GM21825 (cell line): ENCODE measurements around the gene SPDL1.
"Not testable (repeated sequence)": the region's sequence is repeated elsewhere in the genome, so short reads cannot be mapped to it uniquely, and the experiment has no call there.

ENCODE experiments used
- ATAC-seq: cut with Tn5 transposase; IDR thresholded peaks from one replicate; pipeline ENCODE4 v1.9.1; 2021; ENCODE audit warnings: mild to moderate bottlenecking, moderate library complexity; ENCODE audit not compliant: unreplicated experiment

The SPDL1 gene

GRCh38 chr5:169569513-169569912 lies 14.1 kb upstream of the SPDL1 start:
- ATAC-seq: no peak

GRCh38 chr5:169571355-169571754 lies 12.2 kb upstream of the SPDL1 start:
- no peak for ATAC-seq

DNA sequence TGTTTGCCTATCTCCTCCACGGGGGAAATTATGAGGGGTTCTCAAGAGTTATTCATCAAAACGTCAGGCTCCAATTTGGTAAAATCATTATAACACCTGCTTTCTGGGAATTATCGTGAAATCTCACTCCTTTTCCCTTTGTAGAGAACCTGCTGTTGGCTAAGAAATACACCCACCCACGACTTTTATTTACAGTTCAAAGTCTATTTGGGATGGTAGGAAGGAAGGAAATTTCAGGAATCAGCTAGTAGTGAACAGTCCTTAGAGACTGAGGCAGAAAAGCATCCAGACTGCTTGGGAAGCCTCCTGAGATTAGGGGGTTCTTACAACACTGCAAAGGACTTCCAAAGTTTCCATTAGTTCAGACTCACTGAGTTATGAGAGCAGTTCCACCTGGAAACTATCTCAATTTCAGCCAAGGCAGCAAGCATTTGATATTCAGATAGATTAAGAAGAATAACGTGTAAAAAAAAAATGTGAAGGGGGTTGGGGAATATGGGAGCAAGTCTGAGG lies 9.4 kb upstream of the SPDL1 start:
- ATAC-seq: no peak

DNA sequence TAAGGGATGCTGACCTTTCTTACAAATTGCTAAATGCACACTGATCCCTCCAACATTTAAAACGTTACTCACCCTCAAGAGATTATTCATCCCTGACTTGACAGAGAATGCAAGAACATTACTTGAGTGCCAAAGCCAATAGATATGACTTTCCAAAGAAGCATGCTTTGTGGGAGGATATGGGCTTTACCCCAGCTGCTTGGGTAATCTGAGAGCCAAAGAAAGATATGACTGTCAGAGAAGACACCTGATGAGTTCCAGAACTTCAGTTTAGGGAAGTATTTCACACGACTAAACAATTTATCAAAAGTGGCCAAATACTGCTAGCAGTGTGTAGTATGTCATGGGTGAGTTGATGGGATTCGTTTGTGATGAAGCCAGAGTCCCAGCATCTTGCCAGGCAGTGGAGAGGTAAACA lies 7.4 kb upstream of the SPDL1 start:
- ATAC-seq: no peak

- no peak for ATAC-seq
Measured at GRCh38 chr5:169577951-169578350, 5.6 kb upstream of the SPDL1 start.

GRCh38 chr5:169580964-169581363 lies 2.6 kb upstream of the SPDL1 start:
- ATAC-seq: no peak

DNA sequence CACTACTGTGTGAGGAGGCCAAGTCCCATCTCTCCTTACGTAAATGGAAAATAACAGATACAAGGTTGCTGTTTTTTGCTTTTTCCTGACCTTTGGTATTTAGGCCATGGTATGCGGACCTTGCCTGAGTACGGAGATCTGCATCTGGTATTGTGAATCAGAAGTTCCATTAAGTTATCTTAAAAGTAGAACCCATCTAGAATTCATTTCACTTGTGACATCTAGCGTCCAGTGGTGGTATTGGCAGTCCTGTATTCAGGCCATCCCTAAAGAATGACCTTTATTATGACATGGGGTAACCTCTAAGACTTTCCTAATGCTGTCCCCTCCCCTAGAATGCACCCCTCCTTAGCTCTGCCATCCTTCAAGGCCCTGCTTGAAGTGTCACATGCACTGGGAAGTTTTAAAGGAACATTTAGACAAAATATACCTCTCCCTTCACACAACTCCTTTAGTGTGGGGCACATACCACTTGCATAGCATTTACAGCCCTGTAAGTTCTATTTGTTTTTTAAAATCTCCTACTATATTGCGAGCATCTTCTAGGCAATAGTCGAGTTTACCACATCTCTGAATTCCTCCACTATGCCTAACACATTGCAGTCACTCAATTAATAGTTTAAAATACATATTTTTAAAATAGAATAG lies 1.9 kb upstream of the SPDL1 start:
- peak; percentile 37 for ATAC-seq

- ATAC-seq: peak; percentile 22
Measured at GRCh38 chr5:169583101-169583423, 511 bp upstream of the SPDL1 start.

DNA sequence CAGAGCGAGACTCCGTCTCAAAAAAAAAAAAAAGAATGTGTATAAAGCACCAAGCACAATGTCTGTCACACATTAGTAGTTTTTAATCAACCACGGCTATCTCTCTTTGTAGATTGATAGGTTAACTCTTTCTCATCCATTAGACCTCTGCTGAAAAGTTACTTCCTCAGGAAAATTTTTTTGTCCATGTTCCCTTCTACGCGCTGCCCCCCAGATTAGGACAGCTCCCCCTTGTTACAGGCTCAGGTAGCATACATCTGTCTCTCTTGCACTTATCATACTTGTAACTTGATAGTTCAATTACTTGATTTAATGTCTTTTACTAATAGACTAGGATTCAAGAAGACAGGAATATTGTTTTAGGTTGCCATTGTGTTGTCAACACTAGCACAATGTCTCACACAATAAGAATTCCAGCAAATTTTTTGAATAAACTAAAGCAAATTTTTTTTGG lies 1.5 kb downstream of the SPDL1 start:
- no peak for ATAC-seq

- no peak for ATAC-seq
Measured at GRCh38 chr5:169590602-169591001, 7.0 kb downstream of the SPDL1 start.

GRCh38 chr5:169591636-169592035 lies 8.1 kb downstream of the SPDL1 start:
- no peak for ATAC-seq

DNA sequence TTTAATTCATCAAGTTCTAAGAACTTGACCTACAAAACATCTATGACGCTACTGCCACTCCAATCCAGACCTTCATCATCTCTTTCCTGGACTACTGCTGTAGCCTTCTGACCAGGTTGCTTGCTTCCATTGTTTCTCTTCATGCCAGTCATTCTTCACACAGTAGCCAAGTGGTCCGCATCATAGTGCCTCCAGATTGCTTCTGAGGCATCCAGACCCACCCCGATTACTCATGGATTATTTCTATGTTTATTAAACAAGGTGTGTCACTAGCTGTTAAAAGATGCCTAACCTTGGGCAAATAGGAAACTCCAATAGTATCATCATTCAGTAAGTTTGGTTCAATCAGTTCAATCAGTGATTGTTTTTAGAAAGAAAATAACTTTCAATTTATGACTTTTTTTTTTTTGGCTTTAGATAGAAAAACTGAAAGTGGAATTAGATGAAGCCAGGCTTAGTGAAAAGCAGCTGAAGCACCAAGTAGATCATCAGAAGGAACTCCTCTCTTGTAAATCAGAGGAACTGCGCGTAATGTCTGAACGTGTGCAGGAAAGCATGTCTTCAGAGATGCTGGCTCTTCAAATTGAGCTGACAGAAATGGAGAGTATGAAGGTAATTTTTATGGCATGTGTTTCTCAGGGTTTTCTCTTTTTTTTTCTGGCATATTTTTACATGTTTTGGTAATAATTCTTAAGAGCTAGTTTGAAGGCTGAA lies 9.5 kb downstream of the SPDL1 start:
- ATAC-seq: no peak

GRCh38 chr5:169595172-169595820 lies 11.7 kb downstream of the SPDL1 start:
- no peak for ATAC-seq

DNA sequence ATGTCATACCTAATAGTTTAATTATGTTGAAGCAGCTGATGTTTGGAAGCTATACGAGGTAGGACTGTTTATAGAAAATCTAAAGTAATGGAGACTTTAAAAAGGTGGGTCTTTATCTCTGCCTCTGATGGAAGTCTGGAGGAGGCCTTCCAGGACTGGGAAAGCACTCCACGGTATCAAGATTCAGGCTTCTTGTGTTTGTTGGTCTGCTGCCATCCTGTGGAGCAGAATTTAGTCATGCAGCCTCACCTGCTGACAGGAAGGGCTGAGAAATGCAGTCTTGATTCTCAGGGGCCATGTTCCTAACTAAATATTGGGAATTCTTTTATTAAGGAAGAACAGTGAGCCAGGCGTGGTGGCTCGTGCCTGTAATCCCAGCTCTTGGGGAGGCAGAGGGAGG lies 15.9 kb downstream of the SPDL1 start:
- ATAC-seq: no peak

- ATAC-seq: no peak
Measured at GRCh38 chr5:169602535-169602934, 19.0 kb downstream of the SPDL1 start.

DNA sequence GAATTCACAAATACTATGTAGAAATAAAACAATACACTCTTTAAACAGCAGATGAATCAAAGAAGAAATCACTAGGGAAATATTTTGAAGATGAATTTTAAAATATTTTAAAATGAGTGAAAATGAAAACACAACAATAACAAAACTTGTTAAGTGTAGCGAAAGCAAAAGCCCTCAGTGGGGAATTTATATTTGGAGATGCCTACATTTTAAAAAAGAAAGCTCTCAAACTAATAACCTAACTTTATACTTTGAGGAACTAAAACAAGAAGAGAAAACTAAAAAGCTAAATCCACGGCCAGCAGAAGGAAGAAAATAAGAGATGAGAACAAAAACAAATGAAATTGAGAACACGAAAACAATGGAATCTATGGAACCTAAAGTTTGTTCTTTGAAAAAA lies 22.7 kb downstream of the SPDL1 start:
- ATAC-seq: no peak

DNA sequence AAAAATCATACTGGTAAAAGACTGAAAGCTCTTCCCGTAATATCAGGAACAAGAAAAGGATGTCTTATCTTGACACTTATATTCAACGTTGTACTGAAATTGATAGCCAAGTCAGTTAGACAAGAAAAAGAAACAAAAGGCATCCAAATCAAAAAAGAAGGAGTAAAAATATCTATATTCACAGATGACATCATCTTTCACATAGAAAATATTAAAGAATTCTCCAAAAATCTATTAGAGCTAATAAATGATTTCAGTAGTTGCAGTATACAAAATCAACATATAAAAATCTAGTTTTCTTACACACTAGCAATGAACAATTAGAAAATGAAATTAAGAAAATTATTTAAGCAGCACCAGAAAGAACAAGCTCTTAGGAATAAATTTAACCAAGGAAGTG lies 24.3 kb downstream of the SPDL1 start:
- no peak for ATAC-seq

- ATAC-seq: no peak
Measured at GRCh38 chr5:169609716-169610115, 26.1 kb downstream of the SPDL1 start.

GRCh38 chr5:169610606-169611005 lies 27.0 kb downstream of the SPDL1 start:
- no peak for ATAC-seq

GRCh38 chr5:169615561-169615960 lies 32.0 kb downstream of the SPDL1 start:
- no peak for ATAC-seq

GRCh38 chr5:169624307-169624706 lies 40.7 kb downstream of the SPDL1 start:
- ATAC-seq: not testable (repeated sequence)

GRCh38 chr5:169626779-169627178 lies 43.2 kb downstream of the SPDL1 start:
- no peak for ATAC-seq
